Measurements from ENCODE around the gene CATSPER3. TPM values are rescaled to one million over a fixed set of nuclear protein-coding genes. Genes with fewer than 3 reads are reported as not detected.

The CATSPER3 gene
- polyA plus RNA-seq, 2 of the 4 experiments (the other 2 are of a cell fraction), result 0.41 to 0.74 TPM

GRCh38 chr5:135060021-135060420 is 92.3 kb downstream of the CATSPER3 start:
- no peak overlapping the region for H3K4me3 ChIP-seq
- H3K9me3 ChIP-seq, result no peaks in the 10 kb centered on the region
- POLR2A ChIA-PET, result no interaction called here
- no peak overlapping the region for H3K4me2 ChIP-seq
- no peak for TF ChIP-seq HMGXB4 (CRISPR knock-in tag; IDR thresholded peaks at IDR 0.05; ENCODE audit: borderline replicate concordance)
- no peak for TF ChIP-seq EHMT2 (IDR thresholded peaks at IDR 0.05; ENCODE audit: low read depth)
- no peak for TF ChIP-seq BHLHE40 (IDR thresholded peaks at IDR 0.05; ENCODE audit: low read depth, low read length)
- TF ChIP-seq MAZ (IDR thresholded peaks at IDR 0.05; ENCODE audit: borderline replicate concordance, low read depth, low read length), result no peak
- no peak for TF ChIP-seq HEYL (CRISPR knock-in tag; IDR thresholded peaks at IDR 0.05)
- no peak for TF ChIP-seq SREBF2 (IDR thresholded peaks at IDR 0.05)
- no peak for TF ChIP-seq ATOH8 (CRISPR knock-in tag; IDR thresholded peaks at IDR 0.05; ENCODE audit: low read depth)
- CTCF ChIA-PET, result interaction anchor here (0.6 to 3.5 kb wide), 6 partner anchors 9 to 152 kb away, joined by 3 to 15 read pairs (median 4); no protein-coding TSS in a partner anchor
- 61% methylated on average over 3 of the region's 3 CpGs for WGBS (ENCODE audit: missing lambda C conversion rate)
- FAIRE-seq (no peak), DNase-seq (ENCODE audit: low read depth in 1 of 2, low spot score in 1 of 2) (no peak), ATAC-seq (no peak)
- H3K4me1 ChIP-seq, result no peaks in the 10 kb centered on the region
- H3K27ac ChIP-seq, result no peak overlapping the region

GRCh38 chr5:135061001-135061400 is 93.3 kb downstream of the CATSPER3 start:
- Histone ChIP-seq H3K4me1 (no peaks in the 10 kb centered on the region), H3K9me3 (no peaks in the 10 kb centered on the region), H3K4me3 (no peak overlapping the region), H3K27ac (no peak overlapping the region), H3K4me2 (no peak overlapping the region)
- POLR2A ChIA-PET, result no interaction called here
- ATAC-seq (no peak), FAIRE-seq (no peak), DNase-seq (ENCODE audit: low read depth in 1 of 2, low spot score in 1 of 2) (no peak)
- no peak for TF ChIP-seq FOXS1 (CRISPR knock-in tag; IDR thresholded peaks at IDR 0.05)
- no peak for TF ChIP-seq USF2 (IDR thresholded peaks at IDR 0.05)
- TF ChIP-seq HOXB5 (CRISPR knock-in tag; IDR thresholded peaks at IDR 0.05), result no peak
- TF ChIP-seq NFE2L2 (conservative IDR thresholded peaks at IDR 0.05; ENCODE audit: low read length), result no peak
- TF ChIP-seq JUN (IDR thresholded peaks at IDR 0.05), result no peak
- TF ChIP-seq MAFK (IDR thresholded peaks at IDR 0.05; ENCODE audit: partially characterized antibody), result no peak
- no peak for TF ChIP-seq BCL3 (IDR thresholded peaks at IDR 0.05)
- no peak for TF ChIP-seq CBX2 (IDR thresholded peaks at IDR 0.05; ENCODE audit: borderline replicate concordance, low read depth)
- TF ChIP-seq E2F6 (IDR thresholded peaks at IDR 0.05; ENCODE audit: borderline replicate concordance, low read depth), result no peak
- 66% methylated on average over 6 of the region's 6 CpGs for WGBS (ENCODE audit: missing lambda C conversion rate)
- CTCF ChIA-PET, result interaction anchor here (1.2 to 3.5 kb wide), 3 partner anchors 10 to 131 kb away, joined by 3 to 15 read pairs (median 12); no protein-coding TSS in a partner anchor

Small RNAs within 50 kb of the gene (small RNA-seq; reads per million reads assigned to genes)
- gene MIR4461 (0 reads per million in 6 experiments), gene MTND3P25 (0 to 3.9 (median 0) reads per million in 6 experiments), gene MTND4LP30 (0 to 1.2 (median 0) reads per million in 6 experiments)

Other genes starting within 250 kb of the CATSPER3 start
- 18.0 and 26.2 TPM in 2 replicates for gene CAMLG, start 229.4 kb upstream of the CATSPER3 start, polyA plus RNA-seq (2011; rRNA removed)
- 18.5 to 23.8 TPM (median 22.6 TPM) in 3 replicates for gene CAMLG, start 229.4 kb upstream of the CATSPER3 start, polyA plus RNA-seq (2017; fragmentation: RNase III; extraction: RNeasy Plus Mini Kit Qiagen cat#74134 plus additional on column Dnase treatment)
- gene DDX46, start 209.1 kb upstream of the CATSPER3 start, polyA plus RNA-seq (2011; rRNA removed), result 74.7 and 104 TPM in 2 replicates
- gene DDX46, start 209.1 kb upstream of the CATSPER3 start, polyA plus RNA-seq (2017; fragmentation: RNase III; extraction: RNeasy Plus Mini Kit Qiagen cat#74134 plus additional on column Dnase treatment), result 97.9 to 104 TPM (median 103 TPM) in 3 replicates
- gene C5orf24, start 121.9 kb upstream of the CATSPER3 start, polyA plus RNA-seq (2011; rRNA removed), result 44.6 and 53.7 TPM in 2 replicates
- 22.9 to 27.6 TPM (median 27.0 TPM) in 3 replicates for gene C5orf24, start 121.9 kb upstream of the CATSPER3 start, polyA plus RNA-seq (2017; fragmentation: RNase III; extraction: RNeasy Plus Mini Kit Qiagen cat#74134 plus additional on column Dnase treatment)
- 61.0 and 85.2 TPM in 2 replicates for gene TXNDC15, start 93.5 kb upstream of the CATSPER3 start, polyA plus RNA-seq (2011; rRNA removed)
- 71.1 to 81.0 TPM (median 76.7 TPM) in 3 replicates for gene TXNDC15, start 93.5 kb upstream of the CATSPER3 start, polyA plus RNA-seq (2017; fragmentation: RNase III; extraction: RNeasy Plus Mini Kit Qiagen cat#74134 plus additional on column Dnase treatment)
- gene PCBD2, start 62.8 kb upstream of the CATSPER3 start, polyA plus RNA-seq (2011; rRNA removed), result 13.3 and 13.6 TPM in 2 replicates
- 9.5 to 10.9 TPM (median 10.2 TPM) in 3 replicates for gene PCBD2, start 62.8 kb upstream of the CATSPER3 start, polyA plus RNA-seq (2017; fragmentation: RNase III; extraction: RNeasy Plus Mini Kit Qiagen cat#74134 plus additional on column Dnase treatment)
- 9.7 and 11.1 TPM in 2 replicates for gene PITX1, start 66.3 kb downstream of the CATSPER3 start, polyA plus RNA-seq (2011; rRNA removed)
- gene PITX1, start 66.3 kb downstream of the CATSPER3 start, polyA plus RNA-seq (2017; fragmentation: RNase III; extraction: RNeasy Plus Mini Kit Qiagen cat#74134 plus additional on column Dnase treatment), result 15.8 to 17.1 TPM (median 16.7 TPM) in 3 replicates